Breast epithelium (tissue), 4 donors: ENCODE data around the gene AATK. TPM values are rescaled to one million over a fixed set of nuclear protein-coding genes. Genes with fewer than 3 reads are reported as not detected.

Source experiments
- DNase-seq, 2 donors: peaks; one replicate each; pipeline ENCODE4 v3.0.0-alpha.2; 2019; ENCODE audit warnings: low spot score in 2 of 2
- H3K27ac ChIP-seq, 2 donors: fragments of 200-600 bp; sonication (generic) in 1 of 2; one replicate each; pipeline ENCODE4 v1.5.1; 2016 to 2019; ENCODE audit warnings: mild to moderate bottlenecking in 1 of 2
- H3K27me3 ChIP-seq, 2 donors: fragments of 200-600 bp; sonication (generic) in 1 of 2; one replicate each; pipeline versions ENCODE4 v1.5.1 to v1.6.0; 2017 to 2019; ENCODE audit warnings: control low read depth in 1 of 2, mild to moderate bottlenecking in 1 of 2
- H3K36me3 ChIP-seq: fragments of 200-600 bp; one replicate; pipeline ENCODE4 v1.5.1; 2019
- H3K4me1 ChIP-seq, 2 donors: fragments of 200-600 bp; sonication (generic); one replicate each; pipeline ENCODE4 v1.5.1; 2016 to 2019; ENCODE audit warnings: control low read depth in 1 of 2
- H3K4me3 ChIP-seq, 3 donors: fragments of 200-600 bp; sonication (generic); 1 replicate in 2 of 3; 2 replicates in 1 of 3; pipeline ENCODE4 v1.5.1; 2016 to 2019; ENCODE audit warnings: mild to moderate bottlenecking in 3 of 3, moderate library complexity in 2 of 3
- H3K9me3 ChIP-seq, 2 donors: fragments of 200-600 bp; sonication (generic) in 1 of 2; one replicate each; pipeline ENCODE4 v1.5.1; 2016 to 2019; ENCODE audit warnings: control low read depth in 1 of 2
- POLR2A ChIP-seq: fragments of 450-650 bp; IDR thresholded peaks from one replicate; pipeline ENCODE4 v1.6.1; 2016; ENCODE audit warnings: antibody characterized with exemption, mild to moderate bottlenecking, moderate library complexity
- POLR2AphosphoS5 ChIP-seq, 3 donors: sonication (generic); formaldehyde crosslinking; IDR thresholded peaks; one replicate each; pipeline ENCODE4 v1.6.1; 2017; ENCODE audit warnings: antibody characterized with exemption in 3 of 3
- intact Hi-C: fragments of 100-400 bp; cut with DNase I; formaldehyde crosslinking; loops from one replicate; pipeline ENCODE4 v1.15.1; 2023; ENCODE audit warnings: low total_unique reads
- total RNA-seq, 3 donors: library from RNA; depleted of rRNA; stranded (reverse); fragments of >200 nt; gene quantifications; one replicate each; pipeline ENCODE4 v1.1.0, GENCODE V29; 2016
- TF ChIP-seq, protein P1 (sequence below), 3 donors: fragments of 450-650 bp; IDR thresholded peaks; one replicate each; pipeline ENCODE4 v1.5.1; 2016 to 2017; ENCODE audit warnings: antibody characterized with exemption in 3 of 3, mild to moderate bottlenecking in 3 of 3, moderate library complexity in 3 of 3

The AATK gene
- total RNA-seq, 3 donors from 2014 or later: under 0.01 to 0.98 (median 0.73) TPM

- intact Hi-C loops: no loop called here
- Histone ChIP-seq H3K4me3 (no peak overlapping the region), H3K9me3 (no peaks in the 10 kb centered on the region), H3K27ac (no peak overlapping the region), H3K27me3 (no peaks in the 10 kb centered on the region), H3K4me1 (no peaks in the 10 kb centered on the region), H3K36me3 (no peaks in the 10 kb centered on the region)
- DNase-seq: no peak
- TF ChIP-seq, protein P1, sequence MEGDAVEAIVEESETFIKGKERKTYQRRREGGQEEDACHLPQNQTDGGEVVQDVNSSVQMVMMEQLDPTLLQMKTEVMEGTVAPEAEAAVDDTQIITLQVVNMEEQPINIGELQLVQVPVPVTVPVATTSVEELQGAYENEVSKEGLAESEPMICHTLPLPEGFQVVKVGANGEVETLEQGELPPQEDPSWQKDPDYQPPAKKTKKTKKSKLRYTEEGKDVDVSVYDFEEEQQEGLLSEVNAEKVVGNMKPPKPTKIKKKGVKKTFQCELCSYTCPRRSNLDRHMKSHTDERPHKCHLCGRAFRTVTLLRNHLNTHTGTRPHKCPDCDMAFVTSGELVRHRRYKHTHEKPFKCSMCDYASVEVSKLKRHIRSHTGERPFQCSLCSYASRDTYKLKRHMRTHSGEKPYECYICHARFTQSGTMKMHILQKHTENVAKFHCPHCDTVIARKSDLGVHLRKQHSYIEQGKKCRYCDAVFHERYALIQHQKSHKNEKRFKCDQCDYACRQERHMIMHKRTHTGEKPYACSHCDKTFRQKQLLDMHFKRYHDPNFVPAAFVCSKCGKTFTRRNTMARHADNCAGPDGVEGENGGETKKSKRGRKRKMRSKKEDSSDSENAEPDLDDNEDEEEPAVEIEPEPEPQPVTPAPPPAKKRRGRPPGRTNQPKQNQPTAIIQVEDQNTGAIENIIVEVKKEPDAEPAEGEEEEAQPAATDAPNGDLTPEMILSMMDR (IDR thresholded peaks at IDR 0.05): no peak
- TF ChIP-seq POLR2AphosphoS5 (IDR thresholded peaks at IDR 0.05) (no peak), POLR2A (no peak)
Observed at GRCh38 chr17:81209141-81209540, 43.1 kb upstream of the AATK start.

- Histone ChIP-seq H3K9me3 (no peaks in the 10 kb centered on the region), H3K27me3 (no peaks in the 10 kb centered on the region), H3K4me1 (no peaks in the 10 kb centered on the region), H3K4me3 (no peak overlapping the region), H3K36me3 (no peaks in the 10 kb centered on the region), H3K27ac (no peak overlapping the region)
- intact Hi-C loops: no loop called here
- TF ChIP-seq, protein P1 (IDR thresholded peaks at IDR 0.05): no peak
- TF ChIP-seq POLR2AphosphoS5 (IDR thresholded peaks at IDR 0.05) (no peak), POLR2A (no peak)
- no peak for DNase-seq
Observed at GRCh38 chr17:81208651-81209050, 42.6 kb upstream of the AATK start.

- H3K27ac ChIP-seq: no peak overlapping the region
- no peak overlapping the region for H3K4me3 ChIP-seq
- H3K9me3 ChIP-seq: no peaks in the 10 kb centered on the region
- intact Hi-C loops: no loop called here
- no peaks in the 10 kb centered on the region for H3K27me3 ChIP-seq
- H3K36me3 ChIP-seq: no peaks in the 10 kb centered on the region
- DNase-seq: no peak
- no peaks in the 10 kb centered on the region for H3K4me1 ChIP-seq
- TF ChIP-seq POLR2AphosphoS5 (IDR thresholded peaks at IDR 0.05) (no peak), POLR2A (no peak)
- TF ChIP-seq, protein P1 (IDR thresholded peaks at IDR 0.05): no peak
Observed at GRCh38 chr17:81207610-81208581, 41.9 kb upstream of the AATK start.

GRCh38 chr17:81206657-81207056 lies 40.6 kb upstream of the AATK start:
- Histone ChIP-seq H3K4me1 (no peaks in the 10 kb centered on the region), H3K27me3 (no peaks in the 10 kb centered on the region), H3K9me3 (no peaks in the 10 kb centered on the region), H3K27ac (no peak overlapping the region), H3K4me3 (no peak overlapping the region), H3K36me3 (no peaks in the 10 kb centered on the region)
- no peak for TF ChIP-seq POLR2A
- TF ChIP-seq POLR2AphosphoS5 (IDR thresholded peaks at IDR 0.05): no peak
- TF ChIP-seq, protein P1 (IDR thresholded peaks at IDR 0.05): no peak
- no peak for DNase-seq
- intact Hi-C loops: no loop called here

- H3K36me3 ChIP-seq: no peaks in the 10 kb centered on the region
- intact Hi-C loops: no loop called here
- TF ChIP-seq POLR2A: no peak
- TF ChIP-seq, protein P1 (IDR thresholded peaks at IDR 0.05): no peak
- no peak for TF ChIP-seq POLR2AphosphoS5 (IDR thresholded peaks at IDR 0.05)
- H3K9me3 ChIP-seq: no peaks in the 10 kb centered on the region
- no peak overlapping the region for H3K27ac ChIP-seq
- no peaks in the 10 kb centered on the region for H3K27me3 ChIP-seq
- H3K4me1 ChIP-seq: no peaks in the 10 kb centered on the region
- no peak for DNase-seq
- H3K4me3 ChIP-seq: no peak overlapping the region
Observed at GRCh38 chr17:81206166-81206565, 40.1 kb upstream of the AATK start.
